Endothelial cell of umbilical vein (primary cell): ENCODE measurements around the gene INPP5A. TPM values are rescaled to one million over a fixed set of nuclear protein-coding genes. Genes with fewer than 3 reads are reported as not detected.
A peak's percentile ranks its signal among the peaks of the same experiment; 100 is the strongest.

Experiments used
- BruUV-seq: library from RNA; stranded (reverse); fragments of 400-500 nt; replicated peaks from 2 replicates; lab custom pipeline; 2021; lab: Mats Ljungman, UMichigan
- CTCF ChIA-PET: fragments of 300-600, 350-600 bp; sonication (Branson Sonifier 250); formaldehyde crosslinking; loops from one replicate; lab custom pipeline; 2021; ENCODE audit warnings: antibody characterized with exemption, inconsistent platforms; lab: Charles Lee
- POLR2A ChIA-PET: fragments of 300-600, 350-600 bp; sonication (Branson Sonifier 250); formaldehyde crosslinking; loops from one replicate; lab custom pipeline; 2021; ENCODE audit warnings: antibody characterized with exemption, inconsistent platforms; lab: Charles Lee
- DNase-seq: peaks from one replicate; pipeline ENCODE4 v3.0.0-alpha.2; 2011; ENCODE audit warnings: low read depth, low spot score
- FAIRE-seq: peaks from 2 replicates; lab custom pipeline; 2011; peaks lifted over from hg19 to GRCh38; lab: Jason Lieb, UNC
- H2AFZ ChIP-seq: 2 replicates; pipeline ENCODE4 v1.6.0; 2012; ENCODE audit warnings: low read depth, low read length, control low read depth, inconsistent platforms
- H3K27ac ChIP-seq: 2 replicates; pipeline ENCODE4 v1.5.1; 2011; ENCODE audit warnings: low read depth, mild to moderate bottlenecking, control low read depth, low read length, moderate library complexity; ENCODE audit not compliant: insufficient read depth
- H3K27me3 ChIP-seq, 2 experiments: 2 replicates each; pipeline versions ENCODE4 v1.6.0 to v1.6.1; 2011; ENCODE audit warnings: low read length in 2 of 2, mixed read lengths in 1 of 2; ENCODE audit not compliant: control insufficient read depth in 2 of 2, insufficient read depth in 2 of 2
- H3K36me3 ChIP-seq, 2 experiments: 2 replicates in 1 of 2; 3 replicates in 1 of 2; pipeline ENCODE4 v1.5.1; 2011; ENCODE audit warnings: low read length in 2 of 2, mild to moderate bottlenecking in 1 of 2, moderate library complexity in 1 of 2; ENCODE audit not compliant: control insufficient read depth in 2 of 2, insufficient read depth in 2 of 2; ENCODE audit errors: extremely low read depth in 1 of 2
- H3K4me1 ChIP-seq: 3 replicates; pipeline ENCODE4 v1.5.1; 2011; ENCODE audit warnings: mild to moderate bottlenecking, low read length; ENCODE audit not compliant: control insufficient read depth, insufficient read depth; ENCODE audit errors: extremely low read depth
- H3K4me2 ChIP-seq: 2 replicates; pipeline ENCODE4 v1.6.1; 2011; ENCODE audit warnings: low read length, control low read depth, mixed read lengths; ENCODE audit not compliant: insufficient read depth
- H3K4me3 ChIP-seq, 3 experiments: fragments of 200-600 bp in 1 of 3; sonication (generic), shearing (Covaris generic) in 1 of 3; replicated peaks in 1 of 3; 2 replicates each; pipeline ENCODE4 v1.5.1; 2011 to 2016; ENCODE audit warnings: control low read depth in 3 of 3, low read length in 3 of 3, mild to moderate bottlenecking in 2 of 3, inconsistent platforms in 1 of 3, low read depth in 1 of 3, moderate library complexity in 1 of 3; ENCODE audit not compliant: insufficient read depth in 1 of 3
- H3K79me2 ChIP-seq: 2 replicates; pipeline ENCODE4 v1.6.0; 2012; ENCODE audit warnings: low read length, inconsistent platforms; ENCODE audit not compliant: control insufficient read depth, insufficient read depth
- H3K9ac ChIP-seq: replicated peaks from 2 replicates; pipeline ENCODE3; 2011; ENCODE audit warnings: low read length, control low read depth; ENCODE audit not compliant: insufficient read depth; ENCODE audit errors: extremely low read depth
- H3K9me1 ChIP-seq: replicated peaks from 3 replicates; pipeline ENCODE4 v1.6.0; 2011; ENCODE audit warnings: mild to moderate bottlenecking, low read length; ENCODE audit not compliant: control insufficient read depth, insufficient read depth; ENCODE audit errors: extremely low read depth
- H3K9me3 ChIP-seq: replicated peaks from 2 replicates; pipeline ENCODE4 v1.5.1; 2012; ENCODE audit warnings: low read length, inconsistent platforms; ENCODE audit not compliant: control insufficient read depth, insufficient read depth
- H4K20me1 ChIP-seq: replicated peaks from 2 replicates; pipeline ENCODE3; 2011; ENCODE audit warnings: mild to moderate bottlenecking, low read length; ENCODE audit not compliant: control insufficient read depth, insufficient read depth; ENCODE audit errors: extremely low read depth
- GATA2 ChIP-seq: IDR thresholded peaks from 2 replicates; pipeline ENCODE4 v1.7.0; 2011; ENCODE audit warnings: low read depth, mild to moderate bottlenecking, moderate library complexity, mixed read lengths, low read length; ENCODE audit not compliant: insufficient read length, insufficient read depth
- JUN ChIP-seq: IDR thresholded peaks from 2 replicates; pipeline ENCODE4 v1.6.1; 2011; ENCODE audit warnings: borderline replicate concordance, low read depth; ENCODE audit not compliant: insufficient read length, insufficient read depth
- POLR2A ChIP-seq: IDR thresholded peaks from 2 replicates; pipeline ENCODE4 v1.6.1; 2012; ENCODE audit warnings: low read depth, mild to moderate bottlenecking, control low read depth, low read length
- dilution Hi-C: fragments of 300-500 bp; cut with MboI; formaldehyde crosslinking; loops from one replicate; pipeline ENCODE4 v1.15.0; 2019; ENCODE audit warnings: low sequenced_read_pairs; ENCODE audit not compliant: extremely low pct_ligation_motif_present
- intact Hi-C: fragments of 100-400 bp; cut with micrococcal nuclease; formaldehyde crosslinking; loops from one replicate; pipeline ENCODE4 v1.10.0; 2022
- polyA plus RNA-seq, 4 experiments: library from polyadenylated mRNA; depleted of rRNA in 3 of 4; stranded (reverse) in 3 of 4; unstranded in 1 of 4; fragments of >200 nt; gene quantifications; 2 replicates each; pipeline versions ENCODE4 v1.2.1 to v1.2.3, GENCODE V29; 2011 to 2012; ENCODE audit warnings: missing spikeins in 1 of 4
- total RNA-seq: library from RNA; stranded (reverse); gene quantifications from 2 replicates; pipeline ENCODE4 v1.2.3, GENCODE V29; 2021
- TF ChIP-seq, protein P1 (sequence below): IDR thresholded peaks from 2 replicates; pipeline ENCODE4 v1.6.1; 2011; ENCODE audit not compliant: insufficient read depth, insufficient read length
- TF ChIP-seq, protein P2 (sequence below), 2 donors: IDR thresholded peaks; 1 replicate in 1 of 2; 2 replicates in 1 of 2; pipeline ENCODE4 v1.5.1; 2011; ENCODE audit warnings: low read length in 2 of 2, mild to moderate bottlenecking in 2 of 2, moderate library complexity in 2 of 2, control low read depth in 1 of 2, inconsistent platforms in 1 of 2, low read depth in 1 of 2; ENCODE audit not compliant: insufficient read depth in 1 of 2; ENCODE audit errors: extremely low read depth in 1 of 2

The INPP5A gene
- total and polyA plus RNA-seq, 2 donors (not counting 3 experiments of a cell fraction or from before 2014, with no cell fraction given): 22.9 to 33.2 TPM

DNA sequence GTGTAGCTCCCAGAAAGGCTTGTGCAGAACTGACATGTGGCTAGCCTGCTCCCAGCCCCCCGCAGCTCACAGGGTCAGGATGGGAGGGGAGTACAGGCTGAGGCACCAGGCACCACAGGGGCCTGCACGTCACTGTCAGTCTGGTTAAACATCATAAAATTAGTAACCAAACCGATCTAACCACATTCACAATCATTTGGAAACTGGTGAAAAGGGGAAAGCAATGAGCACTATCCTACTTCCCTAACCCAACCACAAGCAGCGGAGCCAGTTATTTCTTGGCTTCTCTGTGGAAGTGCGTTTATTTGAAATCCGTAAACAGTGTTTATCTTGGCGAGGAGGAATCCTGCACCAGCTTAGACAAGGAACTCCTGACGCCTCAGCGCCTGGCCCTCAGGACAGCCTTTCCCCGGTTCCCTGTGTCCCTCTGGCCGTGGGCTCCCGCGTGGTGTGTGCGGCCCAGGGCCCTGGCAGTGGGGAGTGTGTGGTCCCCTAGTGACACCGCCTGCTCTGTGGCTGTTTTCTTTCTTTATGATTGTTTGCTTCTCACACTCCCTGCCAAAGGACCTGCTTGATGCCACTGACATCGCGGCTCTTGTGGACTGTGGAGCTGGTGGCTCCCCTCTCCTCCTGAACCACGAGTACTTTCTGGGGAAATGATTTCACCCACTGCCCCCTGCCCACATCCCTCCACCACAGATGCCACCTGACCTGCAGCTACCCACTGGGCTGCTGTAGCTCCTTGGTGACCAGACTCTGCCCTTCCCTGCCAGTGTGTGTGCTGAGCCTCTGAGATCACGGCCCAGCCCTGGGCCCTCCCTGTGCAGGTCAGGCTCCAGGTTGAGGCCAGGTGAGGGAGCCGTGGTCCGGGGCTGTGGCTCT, 38.0 kb downstream of the INPP5A start:
- no peak overlapping the region for H2AFZ ChIP-seq
- TF ChIP-seq, protein P1, sequence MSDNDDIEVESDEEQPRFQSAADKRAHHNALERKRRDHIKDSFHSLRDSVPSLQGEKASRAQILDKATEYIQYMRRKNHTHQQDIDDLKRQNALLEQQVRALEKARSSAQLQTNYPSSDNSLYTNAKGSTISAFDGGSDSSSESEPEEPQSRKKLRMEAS: no peak
- TF ChIP-seq JUN (no peak), GATA2 (no peak), POLR2A (no peak)
- TF ChIP-seq, protein P2, sequence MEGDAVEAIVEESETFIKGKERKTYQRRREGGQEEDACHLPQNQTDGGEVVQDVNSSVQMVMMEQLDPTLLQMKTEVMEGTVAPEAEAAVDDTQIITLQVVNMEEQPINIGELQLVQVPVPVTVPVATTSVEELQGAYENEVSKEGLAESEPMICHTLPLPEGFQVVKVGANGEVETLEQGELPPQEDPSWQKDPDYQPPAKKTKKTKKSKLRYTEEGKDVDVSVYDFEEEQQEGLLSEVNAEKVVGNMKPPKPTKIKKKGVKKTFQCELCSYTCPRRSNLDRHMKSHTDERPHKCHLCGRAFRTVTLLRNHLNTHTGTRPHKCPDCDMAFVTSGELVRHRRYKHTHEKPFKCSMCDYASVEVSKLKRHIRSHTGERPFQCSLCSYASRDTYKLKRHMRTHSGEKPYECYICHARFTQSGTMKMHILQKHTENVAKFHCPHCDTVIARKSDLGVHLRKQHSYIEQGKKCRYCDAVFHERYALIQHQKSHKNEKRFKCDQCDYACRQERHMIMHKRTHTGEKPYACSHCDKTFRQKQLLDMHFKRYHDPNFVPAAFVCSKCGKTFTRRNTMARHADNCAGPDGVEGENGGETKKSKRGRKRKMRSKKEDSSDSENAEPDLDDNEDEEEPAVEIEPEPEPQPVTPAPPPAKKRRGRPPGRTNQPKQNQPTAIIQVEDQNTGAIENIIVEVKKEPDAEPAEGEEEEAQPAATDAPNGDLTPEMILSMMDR (IDR thresholded peaks at IDR 0.05; ENCODE audit: extremely low read depth in 1 of 2, insufficient read depth in 1 of 2, low read depth in 1 of 2, low read length in 2 of 2): no peak
- dilution Hi-C loops (no loop called here), intact Hi-C loops (no loop called here)
- no peaks in the 10 kb centered on the region for H3K9me1 ChIP-seq
- H3K4me1 ChIP-seq: peaks cover 27% of the 10 kb centered on the region
- no peaks in the 10 kb centered on the region for H4K20me1 ChIP-seq
- no peak overlapping the region for H3K27ac ChIP-seq
- H3K9ac ChIP-seq: no peak overlapping the region
- POLR2A ChIA-PET: no interaction called here
- peak; percentile 78 for FAIRE-seq
- CTCF ChIA-PET: interaction anchor here (0.8 to 1.3 kb wide), 5 partner anchors 9 to 115 kb away, joined by 3 to 6 read pairs (median 3); no protein-coding TSS in a partner anchor
- no peaks in the 10 kb centered on the region for H3K27me3 ChIP-seq
- no TSS peak for BruUV-seq
- no peaks in the 10 kb centered on the region for H3K9me3 ChIP-seq
- no peak overlapping the region for H3K4me3 ChIP-seq
- H3K79me2 ChIP-seq: no peaks in the 10 kb centered on the region
- H3K4me2 ChIP-seq: no peak overlapping the region
- DNase-seq: peak; percentile 74
- no peaks in the 10 kb centered on the region for H3K36me3 ChIP-seq
